GM19324 (cell line): ENCODE measurements around the gene IGLL1.
"Not testable (repeated sequence)": the region's sequence is repeated elsewhere in the genome, so short reads cannot be mapped to it uniquely, and the experiment has no call there.

Experiments used
- ATAC-seq: cut with Tn5 transposase; IDR thresholded peaks from one replicate; pipeline ENCODE4 v1.9.1; 2021; ENCODE audit warnings: mild to moderate bottlenecking, moderate library complexity; ENCODE audit not compliant: unreplicated experiment, low FRiP score

The IGLL1 gene

DNA sequence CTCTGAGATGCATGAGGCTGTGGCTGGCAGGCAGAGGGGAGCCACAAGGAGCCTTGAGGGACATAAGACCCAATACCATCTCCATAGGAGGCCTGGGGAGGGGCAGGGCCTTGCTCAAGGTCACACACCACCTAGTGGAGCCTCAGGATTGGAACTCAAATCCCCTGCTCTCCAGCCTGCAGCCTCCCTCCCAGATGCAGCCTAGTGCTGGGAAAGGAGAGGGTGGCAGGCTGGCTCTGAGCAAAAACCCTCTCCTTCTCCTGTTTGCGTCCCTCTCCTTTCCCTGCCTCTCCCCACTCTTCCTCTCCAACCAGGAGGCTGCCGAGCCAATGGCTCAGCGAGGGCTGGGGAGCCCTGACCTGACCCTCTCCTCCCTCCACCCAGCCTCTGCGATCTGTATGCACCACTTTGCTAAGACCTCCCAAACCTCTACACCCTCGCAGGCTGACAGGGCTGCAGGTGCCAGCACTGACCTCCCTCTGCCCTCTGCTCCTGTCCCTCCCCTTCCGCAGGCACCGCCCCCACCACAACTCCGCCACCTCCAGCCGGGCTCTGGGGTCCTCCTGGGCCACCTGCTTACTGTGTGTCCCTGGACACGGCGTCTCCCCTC, 14.7 kb downstream of the IGLL1 start:
- no peak for ATAC-seq

DNA sequence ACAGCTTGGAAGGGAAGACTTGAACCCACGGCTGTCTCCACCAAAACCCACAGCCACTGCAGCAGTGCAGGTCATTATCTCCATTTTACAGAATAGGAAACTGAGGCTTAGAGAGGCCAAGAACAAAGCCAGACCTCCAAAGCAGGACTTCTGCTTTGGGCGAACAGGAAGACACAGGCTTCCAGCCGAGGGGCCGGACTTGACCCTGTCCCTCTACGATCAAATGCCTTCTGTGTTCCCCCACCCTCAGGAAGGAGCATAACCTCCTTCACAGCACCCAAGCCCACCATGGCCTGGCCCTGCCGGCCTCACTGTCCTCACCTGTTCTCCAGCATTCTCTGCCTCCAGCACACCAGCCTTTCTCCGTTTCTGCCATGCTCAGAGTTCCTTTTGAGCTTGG, 15.8 kb downstream of the IGLL1 start:
- ATAC-seq = no peak

DNA sequence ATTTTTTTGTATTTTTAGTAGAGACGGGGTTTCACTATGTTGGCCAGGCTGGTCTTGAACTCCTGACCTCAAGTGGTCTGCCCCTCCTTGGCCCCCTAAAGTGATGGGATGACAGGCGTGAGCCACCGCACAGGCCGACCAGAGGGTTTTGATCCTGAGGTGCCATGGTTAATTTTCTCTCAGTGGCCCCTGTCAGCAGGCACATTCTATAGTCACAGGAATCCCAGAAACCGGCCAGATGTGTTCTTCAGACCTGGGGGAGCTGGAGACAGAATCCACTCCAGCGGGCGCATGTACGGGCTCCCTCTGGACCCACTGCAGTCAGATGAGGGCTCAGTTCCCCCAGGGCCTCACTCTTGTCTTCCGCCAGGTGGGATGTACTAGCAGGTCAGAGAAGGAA, 17.0 kb downstream of the IGLL1 start:
- ATAC-seq = no peak

DNA sequence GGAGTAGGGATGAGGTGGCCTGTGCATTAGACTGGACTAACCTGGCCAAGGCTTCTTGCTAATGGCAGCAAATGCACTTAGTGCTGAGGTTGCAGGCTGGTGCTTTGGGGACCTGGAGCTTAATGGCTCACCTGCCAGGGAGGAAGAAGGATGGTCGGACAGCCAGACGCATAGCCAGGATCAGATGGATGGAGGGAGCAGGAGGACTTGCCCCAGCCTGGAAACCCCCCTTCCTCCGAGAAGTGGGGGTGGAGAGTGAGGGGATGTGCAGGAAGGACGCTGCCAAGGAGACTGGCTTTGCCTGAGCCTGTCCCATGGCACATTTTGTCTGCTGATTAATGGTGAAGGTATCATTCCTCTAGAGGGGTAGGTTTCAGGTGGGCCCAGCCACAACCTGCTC, 17.9 kb downstream of the IGLL1 start:
- no peak for ATAC-seq

DNA sequence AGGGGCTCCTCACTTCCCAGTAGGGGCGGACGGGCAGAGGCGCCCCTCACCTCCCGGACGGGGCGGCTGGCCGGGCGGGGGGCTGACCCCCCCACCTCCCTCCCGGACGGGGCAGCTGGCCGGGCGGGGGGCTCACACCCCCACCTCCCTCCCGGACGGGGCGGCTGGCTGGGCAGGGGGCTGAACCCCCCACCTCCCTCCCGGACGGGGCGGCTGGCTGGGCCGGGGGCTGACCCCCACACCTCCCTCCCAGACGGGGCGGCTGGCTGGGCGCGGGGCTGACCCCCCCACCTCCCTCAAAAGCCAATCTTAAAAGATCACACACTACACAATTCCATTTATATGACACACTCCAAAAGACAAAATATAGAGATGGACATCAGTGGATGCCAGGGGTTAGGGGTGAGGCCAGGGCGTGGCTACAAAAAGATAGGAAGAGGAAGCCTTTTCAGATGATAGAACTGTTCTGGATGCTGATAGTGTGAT, 19.0 kb downstream of the IGLL1 start:
- not testable (repeated sequence) for ATAC-seq

DNA sequence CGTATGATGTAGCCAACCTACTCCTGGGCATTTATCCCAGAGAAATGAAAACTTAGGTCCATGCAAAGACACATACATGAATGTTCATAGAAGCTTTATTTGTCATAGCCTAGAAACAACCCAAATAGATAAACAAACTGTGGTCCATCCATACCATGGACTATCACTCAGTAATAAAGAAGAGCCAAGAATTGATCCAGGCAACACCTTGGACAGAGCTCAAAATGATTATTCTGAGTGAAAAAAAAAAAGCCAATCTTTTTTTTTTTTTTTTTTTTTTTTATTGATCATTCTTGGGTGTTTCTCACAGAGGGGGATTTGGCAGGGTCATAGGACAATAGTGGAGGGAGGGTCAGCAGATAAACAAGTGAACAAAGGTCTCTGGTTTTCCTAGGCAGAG, 19.9 kb downstream of the IGLL1 start:
- not testable (repeated sequence) for ATAC-seq

DNA sequence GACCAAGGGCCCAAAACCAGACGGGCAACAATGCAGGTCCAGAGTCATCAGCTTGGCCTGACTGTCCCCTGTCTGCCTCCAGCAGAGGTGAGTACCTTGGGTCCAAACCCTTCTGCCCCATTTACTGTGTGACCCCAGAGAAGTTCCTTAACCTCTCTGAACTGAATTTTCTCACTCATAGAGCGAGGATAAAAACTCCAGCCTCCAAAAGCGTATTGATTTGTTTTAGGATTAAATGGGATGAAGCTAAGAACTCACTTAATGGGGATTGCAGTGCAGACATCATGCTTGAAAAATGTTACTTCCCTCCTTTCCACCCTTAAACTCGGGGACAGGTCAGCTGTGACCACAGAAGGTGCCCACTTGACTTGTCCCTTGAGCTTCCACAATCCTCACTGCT, 22.6 kb downstream of the IGLL1 start:
- ATAC-seq = no peak

DNA sequence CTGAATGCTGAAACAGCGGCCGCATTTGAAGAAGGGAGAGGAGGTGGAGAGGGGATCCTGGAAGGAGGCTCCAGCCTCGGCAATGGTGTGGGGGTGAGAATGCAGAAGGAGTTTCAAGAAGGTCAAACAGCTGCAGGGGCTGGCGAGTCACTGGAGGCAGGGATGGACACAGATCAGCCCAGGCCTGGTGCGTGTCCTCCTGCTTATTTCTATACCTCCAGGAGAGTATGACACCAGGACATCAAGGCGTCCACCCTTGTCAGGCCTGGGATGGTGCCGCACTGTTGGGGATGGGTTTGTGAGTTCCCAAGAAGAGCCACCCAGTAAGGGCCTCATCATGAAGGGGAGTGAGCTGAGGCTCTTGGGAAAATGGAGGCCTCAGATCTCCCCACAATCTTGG, 23.1 kb downstream of the IGLL1 start:
- ATAC-seq = no peak

DNA sequence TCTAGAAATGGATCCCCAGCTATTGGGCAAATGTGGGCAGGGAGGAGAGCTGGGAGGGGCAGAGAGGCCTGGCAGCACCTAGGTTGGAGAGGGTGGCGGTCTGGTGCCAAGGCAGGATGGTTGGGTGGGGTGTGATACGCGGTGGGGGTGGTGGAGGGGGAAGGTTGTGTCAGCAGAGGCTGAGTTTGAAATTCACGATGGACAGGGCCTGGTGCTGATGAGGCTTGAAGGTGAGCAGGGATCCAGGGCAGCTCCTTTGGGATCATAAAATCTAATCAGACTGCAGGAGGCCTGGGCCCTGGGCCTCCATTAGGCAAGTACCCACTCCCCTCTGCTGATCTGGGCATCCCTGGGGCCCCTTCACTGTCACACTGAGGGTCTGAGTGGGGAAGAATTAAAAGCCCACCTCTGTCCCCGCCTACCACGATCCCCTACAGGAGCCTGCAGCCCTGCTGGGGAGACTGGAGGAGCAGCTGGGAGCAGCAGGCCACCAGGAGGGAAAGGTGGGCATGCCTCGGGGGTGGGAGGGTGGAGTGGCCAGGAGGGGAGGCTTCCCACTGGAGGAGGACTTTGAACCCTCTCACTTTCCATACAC, 24.0 kb downstream of the IGLL1 start:
- no peak for ATAC-seq

DNA sequence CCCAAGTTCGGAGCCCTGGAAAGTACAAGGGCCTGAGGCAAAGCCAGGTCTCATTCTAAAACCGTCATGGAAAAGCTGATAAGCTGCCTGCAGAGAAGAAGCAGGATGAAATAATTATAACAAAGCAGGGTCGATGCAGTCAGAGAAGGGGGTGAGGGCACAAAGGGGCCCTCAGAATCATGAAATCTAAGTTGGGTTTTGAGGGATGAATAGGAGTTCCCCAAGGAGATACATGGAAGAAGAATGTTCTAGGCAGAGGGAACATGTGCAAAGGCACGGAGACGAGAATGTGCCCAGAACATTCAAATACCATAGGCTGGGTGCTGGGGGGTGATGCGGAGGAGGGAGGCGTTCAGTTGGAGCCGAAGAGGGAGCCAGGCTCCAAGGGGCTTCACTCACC, 25.0 kb downstream of the IGLL1 start:
- ATAC-seq = no peak

DNA sequence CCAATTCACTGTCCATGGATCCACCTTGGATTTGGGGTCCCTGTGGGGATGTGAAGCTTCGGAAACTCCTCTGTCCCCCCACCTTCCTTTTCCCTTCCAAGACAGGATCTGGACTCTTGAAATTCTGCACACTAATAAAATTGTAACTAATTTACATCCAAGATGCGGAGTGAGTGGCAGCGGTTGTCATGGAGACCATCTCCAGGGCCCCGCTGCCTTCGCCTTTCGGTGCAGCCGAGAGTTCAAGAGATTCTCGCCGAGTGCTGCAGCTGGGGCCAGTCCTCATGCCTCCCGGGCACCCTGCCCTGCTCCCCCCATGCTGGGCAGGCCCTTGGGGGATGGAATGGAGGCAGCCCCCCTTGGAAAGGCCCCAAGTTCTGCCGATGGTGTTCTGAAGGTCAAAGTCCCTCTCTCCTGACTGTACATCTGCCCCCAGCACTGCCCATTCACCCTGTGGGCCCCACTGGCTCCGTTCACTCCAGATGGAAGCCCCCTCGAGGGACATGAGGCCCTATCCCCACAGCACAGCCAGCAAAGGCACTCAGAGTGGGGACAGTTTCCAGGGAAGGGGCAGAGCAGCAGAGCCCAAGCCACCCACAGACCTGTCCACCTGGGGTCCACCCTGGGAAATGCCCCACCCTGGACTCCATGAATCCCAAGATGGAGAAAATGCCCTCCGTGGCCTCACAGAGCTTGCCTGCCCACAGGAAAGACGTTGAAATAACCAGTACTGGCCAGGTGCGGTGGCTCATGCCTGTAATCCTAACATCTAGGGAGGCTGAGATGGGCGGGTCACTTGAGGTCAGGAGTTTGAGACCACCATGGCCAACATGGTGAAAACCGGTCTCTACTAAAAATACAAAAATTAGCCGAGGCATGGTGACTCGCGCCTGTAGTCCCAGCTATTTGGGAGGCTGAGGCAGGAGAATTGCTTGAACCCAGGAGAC, 25.9 kb downstream of the IGLL1 start:
- no peak for ATAC-seq

DNA sequence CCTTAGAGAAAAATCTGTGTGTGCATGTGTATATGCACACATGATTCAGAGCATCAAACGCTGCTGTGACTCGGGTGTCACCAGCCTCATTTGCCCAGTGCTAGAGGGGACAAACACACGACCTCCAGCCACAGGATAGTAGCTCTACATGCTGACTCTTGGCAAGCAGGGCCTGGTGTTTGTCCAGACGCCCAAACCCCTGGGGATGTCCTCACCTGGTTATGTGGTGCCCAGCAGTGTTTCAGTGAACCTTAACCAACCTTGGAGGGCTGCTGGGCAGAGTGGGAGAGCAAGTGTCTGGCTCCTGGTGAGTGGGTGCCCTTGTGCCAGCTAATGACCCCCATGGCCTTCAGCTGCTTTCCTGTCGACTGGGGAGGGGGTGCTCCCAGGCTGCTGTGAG, 26.7 kb downstream of the IGLL1 start:
- no peak for ATAC-seq

DNA sequence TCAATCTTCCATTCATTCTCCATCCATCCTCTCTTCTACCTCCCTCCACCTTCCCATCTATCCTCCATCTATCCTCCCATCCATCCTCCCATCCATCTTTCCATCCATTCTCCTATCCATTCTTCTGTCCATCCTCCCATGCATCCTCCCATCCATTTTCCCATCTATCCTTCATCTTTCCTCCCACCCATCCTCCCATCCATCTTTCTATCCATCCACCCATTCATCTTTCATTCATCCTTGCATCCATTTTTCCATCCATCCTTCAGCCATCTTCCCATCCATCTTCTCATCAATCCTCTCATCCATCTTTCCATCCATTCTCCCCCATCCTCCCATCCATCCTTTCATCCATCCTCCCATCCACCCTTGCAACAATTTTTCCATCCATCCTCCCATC, 27.5 kb downstream of the IGLL1 start:
- ATAC-seq = no peak

DNA sequence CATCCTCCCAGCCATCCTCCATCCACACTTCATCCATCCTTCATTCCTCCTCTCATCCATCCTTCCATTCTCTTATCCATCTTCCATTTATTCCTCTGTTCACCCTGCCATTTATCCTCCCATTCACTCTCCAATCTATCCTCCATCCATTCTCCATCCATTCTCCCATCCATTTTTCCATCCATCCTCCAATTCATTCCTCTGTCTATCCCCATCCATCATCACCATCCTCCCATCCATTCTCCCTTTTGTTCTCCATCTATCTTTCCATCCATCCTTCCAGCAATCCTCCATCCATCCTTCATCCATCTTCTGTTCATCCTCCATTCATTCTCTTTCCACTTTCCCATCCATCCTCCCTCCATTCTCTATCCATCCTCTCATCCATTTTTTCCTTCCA, 28.7 kb downstream of the IGLL1 start:
- no peak for ATAC-seq

DNA sequence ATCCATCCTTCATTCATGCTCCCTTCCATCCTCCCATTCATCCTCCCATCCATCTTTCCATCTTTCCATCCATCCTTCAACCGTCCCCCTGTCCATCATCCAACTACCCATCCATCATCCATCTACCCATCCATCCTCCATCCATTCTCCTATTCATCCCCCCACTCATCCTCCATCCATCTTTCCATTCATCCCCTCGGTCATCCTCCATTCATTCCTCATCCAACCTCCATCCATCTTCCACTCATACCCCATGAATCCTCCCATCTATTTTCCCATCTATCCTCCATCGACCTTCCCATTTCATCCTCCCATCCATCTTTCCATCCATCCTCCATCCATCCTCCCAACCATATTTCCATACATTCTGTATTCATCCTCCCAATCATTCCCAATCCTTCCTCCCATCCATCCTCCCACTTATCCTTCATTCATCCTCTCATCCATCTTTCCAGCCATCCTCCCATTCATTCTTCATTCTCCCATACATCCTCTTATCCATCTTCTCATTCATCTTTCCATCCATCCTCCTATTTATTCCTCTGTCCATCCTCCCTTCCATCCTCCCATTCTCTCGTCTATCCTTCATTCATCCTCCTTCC, 29.9 kb downstream of the IGLL1 start:
- ATAC-seq = no peak

DNA sequence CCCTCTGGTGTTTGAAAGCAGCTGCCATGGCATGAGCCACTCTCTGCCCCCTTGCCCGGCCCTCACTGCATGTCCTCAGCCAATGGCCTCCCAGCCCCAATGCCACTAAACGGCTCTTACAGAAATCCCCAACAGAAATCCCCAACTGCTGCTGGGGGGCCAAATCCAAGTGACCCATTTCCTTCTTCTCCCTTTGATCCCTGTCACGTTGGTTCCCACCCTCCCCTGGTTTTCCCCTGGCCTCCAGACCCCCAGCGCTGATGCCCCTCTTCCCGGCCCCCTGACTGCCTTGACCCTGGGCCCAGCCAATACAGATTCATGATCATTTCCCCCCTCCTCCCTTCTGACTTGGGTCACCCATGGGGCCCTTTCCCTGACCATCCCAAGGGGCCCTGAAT, 30.9 kb downstream of the IGLL1 start:
- no peak for ATAC-seq

DNA sequence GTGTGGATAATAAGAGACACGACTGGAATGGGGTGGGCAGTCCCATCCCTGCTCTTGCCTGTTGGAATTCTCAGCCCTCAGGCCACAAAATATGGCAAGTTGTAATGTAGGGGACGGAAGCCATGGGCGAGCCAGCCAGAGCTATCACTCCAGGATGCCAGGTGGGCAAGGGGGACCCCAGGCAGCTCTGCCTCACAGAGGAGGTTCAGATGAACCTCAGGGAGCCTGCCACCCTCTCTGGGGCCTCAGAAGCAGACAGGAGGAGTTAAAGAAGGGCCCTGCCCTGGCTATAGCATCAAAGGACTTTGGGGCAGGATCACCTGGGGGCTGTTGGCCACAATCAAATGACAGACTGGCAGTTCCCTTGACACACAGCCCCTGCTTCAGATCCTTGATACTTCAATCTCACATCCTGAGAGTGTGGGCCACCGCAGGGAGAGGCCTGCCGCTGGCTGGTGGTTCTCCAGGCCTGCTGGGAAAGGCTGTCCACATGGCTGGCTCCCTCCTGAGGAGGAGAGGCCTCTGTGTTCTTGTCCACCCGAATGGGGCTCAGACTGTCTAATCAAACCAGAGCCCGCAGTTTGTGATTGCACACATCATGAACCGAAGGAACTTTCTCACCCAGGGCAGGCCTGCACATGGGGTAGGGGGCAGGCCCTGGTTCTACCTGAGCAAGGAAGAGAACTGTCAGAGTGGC, 31.4 kb downstream of the IGLL1 start:
- no peak for ATAC-seq

DNA sequence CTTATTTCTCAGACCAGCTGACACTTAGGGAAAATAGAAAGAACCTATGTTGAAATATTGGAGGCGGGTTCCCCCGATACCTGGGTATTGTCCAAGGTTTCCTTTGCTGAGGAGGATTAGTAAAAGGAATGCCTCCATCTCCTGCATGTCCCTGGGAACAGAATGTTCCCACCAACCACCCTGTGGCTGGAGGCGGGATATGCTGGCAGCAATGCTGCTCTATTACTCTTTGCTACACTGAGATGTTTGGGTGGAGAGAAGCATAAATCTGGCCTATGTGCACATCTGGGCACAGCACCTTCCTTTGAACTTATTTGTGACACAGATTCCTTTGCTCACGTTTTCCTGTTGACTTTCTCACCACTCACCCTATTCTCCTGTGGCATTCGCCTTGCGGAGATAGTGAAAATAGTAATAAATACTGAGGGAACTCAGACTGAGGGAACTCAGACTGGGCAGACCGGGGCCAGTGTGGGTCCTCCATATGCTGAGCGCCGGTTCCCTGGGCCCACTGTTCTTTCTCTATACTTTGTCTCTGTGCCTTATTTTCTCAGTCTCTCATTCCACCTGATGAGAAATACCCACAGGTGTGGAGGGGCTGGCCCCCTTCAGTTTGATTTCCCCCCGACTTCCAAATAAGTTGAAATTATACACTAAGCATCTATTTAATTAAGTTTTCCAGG, 32.1 kb downstream of the IGLL1 start:
- ATAC-seq = no peak

DNA sequence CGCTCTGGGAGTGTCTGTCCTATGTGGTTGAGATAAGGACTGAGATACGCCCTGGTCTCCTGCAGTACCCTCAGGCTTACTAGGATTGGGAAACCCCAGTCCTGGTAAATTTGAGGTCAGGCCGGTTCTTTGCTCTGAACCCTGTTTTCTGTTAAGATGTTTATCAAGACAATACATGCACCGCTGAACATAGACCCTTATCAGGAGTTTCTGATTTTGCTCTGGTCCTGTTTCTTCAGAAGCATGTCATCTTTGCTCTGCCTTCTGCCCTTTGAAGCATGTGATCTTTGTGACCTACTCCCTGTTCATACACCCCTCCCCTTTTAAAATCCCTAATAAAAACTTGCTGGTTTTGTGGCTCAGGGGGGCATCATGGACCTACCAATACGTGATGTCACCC, 32.7 kb downstream of the IGLL1 start:
- not testable (repeated sequence) for ATAC-seq

DNA sequence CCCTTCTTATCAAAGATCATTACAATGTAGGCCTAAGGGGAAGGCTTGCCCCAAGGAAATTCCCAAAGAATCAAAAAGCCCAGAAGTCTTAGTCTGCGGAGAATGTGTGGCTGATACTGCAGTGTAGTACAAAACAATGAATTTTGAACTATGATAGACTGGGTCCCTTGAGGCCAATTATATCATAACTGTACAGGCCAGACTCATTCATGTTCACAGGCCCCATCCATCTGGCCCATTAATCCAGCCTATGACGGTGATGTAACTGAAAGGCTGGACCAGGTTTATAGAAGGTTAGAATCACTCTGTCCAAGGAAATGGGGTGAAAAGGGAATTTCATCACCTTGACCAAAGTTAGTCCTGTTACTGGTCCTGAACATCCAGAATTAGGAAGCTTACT, 35.2 kb downstream of the IGLL1 start:
- ATAC-seq = no peak
